Measurements from ENCODE around the gene DAB2.

The DAB2 gene

GRCh38 chr5:39443911-39444310 lies 19.1 kb upstream of the DAB2 start:
- ChIA-PET CTCF (no interaction called here), POLR2A (ENCODE audit: low non-redundant PET) (no interaction called here)
- no peak for DNase-seq (ENCODE audit: low spot score)
- no peak for TF ChIP-seq CTCF (conservative IDR thresholded peaks at IDR 0.05; ENCODE audit: low read depth)
- H3K27ac ChIP-seq = no peak overlapping the region

GRCh38 chr5:39442991-39443390 lies 18.2 kb upstream of the DAB2 start:
- POLR2A ChIA-PET (ENCODE audit: low non-redundant PET) = no interaction called here
- DNase-seq (ENCODE audit: low spot score) = no peak
- CTCF ChIA-PET = no interaction called here
- no peak overlapping the region for H3K27ac ChIP-seq
- TF ChIP-seq CTCF (conservative IDR thresholded peaks at IDR 0.05; ENCODE audit: low read depth) = no peak

- no peak for DNase-seq (ENCODE audit: low spot score)
- CTCF ChIA-PET = interaction anchor here (0.5 kb wide), 1 partner anchor 57 kb away, joined by 3 read pairs; no protein-coding TSS in a partner anchor
- H3K27ac ChIP-seq = no peak overlapping the region
- POLR2A ChIA-PET (ENCODE audit: low non-redundant PET) = no interaction called here
- TF ChIP-seq CTCF (conservative IDR thresholded peaks at IDR 0.05; ENCODE audit: low read depth) = no peak
Observed at GRCh38 chr5:39441838-39442237, 17.1 kb upstream of the DAB2 start.

GRCh38 chr5:39440958-39441624 lies 16.3 kb upstream of the DAB2 start:
- POLR2A ChIA-PET (ENCODE audit: low non-redundant PET) = no interaction called here
- no peak overlapping the region for H3K27ac ChIP-seq
- TF ChIP-seq CTCF (conservative IDR thresholded peaks at IDR 0.05; ENCODE audit: low read depth) = no peak
- DNase-seq (ENCODE audit: low spot score) = no peak
- CTCF ChIA-PET = no interaction called here

DNA sequence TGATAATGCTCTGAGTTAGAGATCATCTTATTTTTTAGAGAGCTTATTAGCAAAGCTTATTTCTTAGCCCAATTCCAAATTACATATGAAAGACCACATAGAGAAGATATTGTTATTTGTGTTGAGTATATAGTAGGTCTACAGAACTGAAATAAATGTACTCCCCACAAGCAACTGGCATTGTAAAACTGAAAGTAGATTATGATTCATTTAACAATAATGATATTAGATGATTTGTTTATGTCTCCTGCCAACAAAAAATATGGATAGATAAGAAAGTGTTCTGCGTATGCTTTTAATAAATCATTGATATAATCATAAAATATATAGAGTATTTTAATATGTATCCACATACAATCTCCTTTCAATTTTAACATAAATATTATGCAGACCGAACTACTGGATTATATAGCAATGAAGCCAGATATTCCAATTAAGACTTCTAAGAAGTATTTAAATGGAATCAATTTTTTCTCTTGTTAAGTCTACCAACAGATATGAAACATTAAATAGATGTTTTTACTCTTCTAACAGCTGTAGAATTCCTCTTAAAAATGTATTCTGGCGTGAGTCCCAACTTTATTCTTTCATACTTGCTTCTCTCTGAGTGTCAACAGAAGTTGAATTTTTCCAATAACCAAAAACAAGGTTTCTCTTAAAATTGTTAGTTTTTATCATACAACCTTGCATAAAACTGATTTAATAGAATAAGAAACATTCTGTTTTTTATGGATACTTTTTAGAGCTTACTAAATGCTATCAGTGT lies 15.6 kb upstream of the DAB2 start:
- POLR2A ChIA-PET (ENCODE audit: low non-redundant PET) = no interaction called here
- DNase-seq (ENCODE audit: low spot score) = no peak
- CTCF ChIA-PET = no interaction called here
- no peak overlapping the region for H3K27ac ChIP-seq
- TF ChIP-seq CTCF (conservative IDR thresholded peaks at IDR 0.05; ENCODE audit: low read depth) = no peak

- no peak for TF ChIP-seq CTCF (conservative IDR thresholded peaks at IDR 0.05; ENCODE audit: low read depth)
- DNase-seq (ENCODE audit: low spot score) = no peak
- H3K27ac ChIP-seq = no peak overlapping the region
- ChIA-PET CTCF (no interaction called here), POLR2A (ENCODE audit: low non-redundant PET) (no interaction called here)
Observed at GRCh38 chr5:39439582-39440162, 14.9 kb upstream of the DAB2 start.

Data from RWPE1 (cell line).